Loucy (cell line): ENCODE results near the gene OR4D10.
"Not testable (repeated sequence)": the region's sequence is repeated elsewhere in the genome, so short reads cannot be mapped to it uniquely, and the experiment has no call there.

Experiments used
- H2AFZ ChIP-seq: fragments of 200-600 bp; sonication (generic); 2 replicates; pipeline ENCODE4 v1.6.0; 2016; ENCODE audit warnings: antibody characterized with exemption, mild to moderate bottlenecking, low read length, moderate library complexity
- H3F3A ChIP-seq: fragments of 200-600 bp; 2 replicates; pipeline ENCODE4 v1.6.0; 2016; ENCODE audit warnings: antibody characterized with exemption, low read depth, mild to moderate bottlenecking
- H3K27me3 ChIP-seq: fragments of 200-600 bp; sonication (generic); 2 replicates; pipeline ENCODE4 v1.6.1; 2014; ENCODE audit warnings: low read length, mild to moderate bottlenecking; ENCODE audit not compliant: insufficient read depth, poor library complexity, severe bottlenecking
- H3K36me3 ChIP-seq: fragments of 200-600 bp; sonication (generic); 2 replicates; pipeline ENCODE4 v1.6.1; 2016; ENCODE audit warnings: low read length; ENCODE audit not compliant: insufficient read depth
- H3K4me1 ChIP-seq: fragments of 200-600 bp; sonication (generic); 2 replicates; pipeline ENCODE4 v1.5.1; 2014; ENCODE audit warnings: low read length, mild to moderate bottlenecking; ENCODE audit not compliant: insufficient read depth, poor library complexity, severe bottlenecking
- H3K4me2 ChIP-seq: fragments of 200-600 bp; sonication (generic); 2 replicates; pipeline ENCODE4 v1.6.0; 2014; ENCODE audit warnings: antibody characterized with exemption, low read length, low read depth, mild to moderate bottlenecking; ENCODE audit not compliant: poor library complexity, severe bottlenecking
- H3K4me3 ChIP-seq: fragments of 200-600 bp; sonication (generic); 2 replicates; pipeline ENCODE4 v1.5.1; 2014; ENCODE audit warnings: low read length, mild to moderate bottlenecking, mixed read lengths; ENCODE audit not compliant: poor library complexity, severe bottlenecking
- H3K79me2 ChIP-seq: fragments of 200-600 bp; sonication (generic); 2 replicates; pipeline ENCODE4 v1.6.1; 2014; ENCODE audit warnings: low read length; ENCODE audit not compliant: insufficient read depth
- H3K9ac ChIP-seq: fragments of 200-600 bp; sonication (generic); 2 replicates; pipeline ENCODE4 v1.6.0; 2014; ENCODE audit warnings: mild to moderate bottlenecking, low read depth, low read length, moderate library complexity; ENCODE audit not compliant: poor library complexity, severe bottlenecking
- H3K9me2 ChIP-seq: fragments of 200-600 bp; sonication (generic); replicated peaks from 2 replicates; pipeline ENCODE4 v1.6.1; 2016; ENCODE audit warnings: low read depth, low read length, mixed read lengths
- H3K9me3 ChIP-seq: fragments of 200-600 bp; sonication (generic); 2 replicates; pipeline ENCODE4 v1.6.1; 2014; ENCODE audit warnings: mild to moderate bottlenecking, antibody characterized with exemption, low read length, low read depth; ENCODE audit not compliant: insufficient read depth
- H4K20me1 ChIP-seq: fragments of 200-600 bp; sonication (generic); 2 replicates; pipeline ENCODE4 v1.6.0; 2014; ENCODE audit warnings: antibody characterized with exemption, low read length, mild to moderate bottlenecking; ENCODE audit not compliant: insufficient read depth, poor library complexity, severe bottlenecking
- EZH2phosphoT487 ChIP-seq: fragments of 200-600 bp; IDR thresholded peaks from 2 replicates; pipeline ENCODE4 v1.6.1; 2018; ENCODE audit warnings: antibody characterized with exemption, mild to moderate bottlenecking, moderate library complexity, borderline replicate concordance
- TF ChIP-seq, protein P1 (sequence below): fragments of 200-600 bp; sonication (generic); conservative IDR thresholded peaks from 2 replicates; pipeline ENCODE4 v1.5.1; 2014; ENCODE audit warnings: mild to moderate bottlenecking, antibody characterized with exemption, low read length

Gene OR4D10

GRCh38 chr11:59436169-59436568 is 36.9 kb upstream of the OR4D10 start, which contains the start of gene OR5A1:
TSS of gene OR5A1 (plus strand) at chr11:59436469. CDS start at chr11:59443169, 6,700 bp downstream.
- TF ChIP-seq, protein P1, sequence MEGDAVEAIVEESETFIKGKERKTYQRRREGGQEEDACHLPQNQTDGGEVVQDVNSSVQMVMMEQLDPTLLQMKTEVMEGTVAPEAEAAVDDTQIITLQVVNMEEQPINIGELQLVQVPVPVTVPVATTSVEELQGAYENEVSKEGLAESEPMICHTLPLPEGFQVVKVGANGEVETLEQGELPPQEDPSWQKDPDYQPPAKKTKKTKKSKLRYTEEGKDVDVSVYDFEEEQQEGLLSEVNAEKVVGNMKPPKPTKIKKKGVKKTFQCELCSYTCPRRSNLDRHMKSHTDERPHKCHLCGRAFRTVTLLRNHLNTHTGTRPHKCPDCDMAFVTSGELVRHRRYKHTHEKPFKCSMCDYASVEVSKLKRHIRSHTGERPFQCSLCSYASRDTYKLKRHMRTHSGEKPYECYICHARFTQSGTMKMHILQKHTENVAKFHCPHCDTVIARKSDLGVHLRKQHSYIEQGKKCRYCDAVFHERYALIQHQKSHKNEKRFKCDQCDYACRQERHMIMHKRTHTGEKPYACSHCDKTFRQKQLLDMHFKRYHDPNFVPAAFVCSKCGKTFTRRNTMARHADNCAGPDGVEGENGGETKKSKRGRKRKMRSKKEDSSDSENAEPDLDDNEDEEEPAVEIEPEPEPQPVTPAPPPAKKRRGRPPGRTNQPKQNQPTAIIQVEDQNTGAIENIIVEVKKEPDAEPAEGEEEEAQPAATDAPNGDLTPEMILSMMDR: no peak
- no peak for TF ChIP-seq EZH2phosphoT487

GRCh38 chr11:59437770-59438169 is 35.3 kb upstream of the OR4D10 start:
- no peak overlapping the region for H3K4me3 ChIP-seq
- no peaks in the 10 kb centered on the region for H3F3A ChIP-seq
- no peaks in the 10 kb centered on the region for H3K9me3 ChIP-seq
- no peak overlapping the region for H2AFZ ChIP-seq
- TF ChIP-seq, protein P1: no peak
- TF ChIP-seq EZH2phosphoT487: no peak
- H3K4me1 ChIP-seq: no peaks in the 10 kb centered on the region
- H3K9me2 ChIP-seq: no peaks in the 10 kb centered on the region
- no peak overlapping the region for H3K9ac ChIP-seq
- no peak overlapping the region for H3K4me2 ChIP-seq
- H3K27me3 ChIP-seq: no peaks in the 10 kb centered on the region
- H3K36me3 ChIP-seq: no peaks in the 10 kb centered on the region
- H4K20me1 ChIP-seq: no peaks in the 10 kb centered on the region
- no peaks in the 10 kb centered on the region for H3K79me2 ChIP-seq

More at GRCh38 chr11:59436169-59436568, 36.9 kb upstream of the OR4D10 start, which contains the start of gene OR5A1:
- Histone ChIP-seq H3K27me3 (no peaks in the 10 kb centered on the region), H3K9ac (no peak within 1 kb of the TSS), H4K20me1 (no peaks in the 10 kb centered on the region), H3K36me3 (no peaks in the 10 kb centered on the region), H3K9me2 (no peaks in the 10 kb centered on the region), H3K4me2 (no peak within 1 kb of the TSS), H2AFZ (no peak within 1 kb of the TSS), H3F3A (no peaks in the 10 kb centered on the region), H3K4me3 (no peak within 1 kb of the TSS), H3K79me2 (no peaks in the 10 kb centered on the region), H3K4me1 (no peaks in the 10 kb centered on the region), H3K9me3 (no peaks in the 10 kb centered on the region)

GRCh38 chr11:59445624-59446023 is 27.5 kb upstream of the OR4D10 start:
- not testable (repeated sequence) for H3K27me3 ChIP-seq

DNA sequence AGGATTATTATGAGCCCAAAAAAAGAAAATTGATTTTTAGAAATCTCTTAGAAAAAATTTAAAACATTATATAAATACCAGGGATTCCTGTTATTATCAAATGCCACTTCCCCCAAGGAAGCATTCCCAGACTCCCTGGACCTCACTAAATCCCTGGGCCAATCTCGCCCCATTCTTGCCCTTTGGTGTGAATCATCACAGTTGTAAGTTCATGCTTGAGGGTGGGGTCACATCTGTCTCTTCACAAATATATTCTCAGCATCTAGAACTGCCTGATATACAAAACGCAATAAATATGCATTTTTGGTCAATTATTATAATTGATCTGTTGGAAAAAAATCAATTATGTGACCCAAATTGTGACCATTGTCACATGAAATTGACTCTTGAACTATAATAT is 24.6 kb upstream of the OR4D10 start:
- Histone ChIP-seq H3K27me3 (no peaks in the 10 kb centered on the region), H3K9ac (no peak overlapping the region), H3K9me3 (no peaks in the 10 kb centered on the region), H3K9me2 (no peaks in the 10 kb centered on the region), H3K4me3 (no peak overlapping the region), H3K4me2 (no peak overlapping the region), H3K79me2 (no peaks in the 10 kb centered on the region), H4K20me1 (no peaks in the 10 kb centered on the region), H3K36me3 (no peaks in the 10 kb centered on the region), H2AFZ (no peak overlapping the region), H3K4me1 (no peaks in the 10 kb centered on the region), H3F3A (no peaks in the 10 kb centered on the region)
- TF ChIP-seq, protein P1: no peak
- no peak for TF ChIP-seq EZH2phosphoT487

More at GRCh38 chr11:59445624-59446023, 27.5 kb upstream of the OR4D10 start:
- not testable (repeated sequence) for H3K4me2 ChIP-seq, H3F3A ChIP-seq, H3K4me1 ChIP-seq, H3K9me2 ChIP-seq, H3K4me3 ChIP-seq, H4K20me1 ChIP-seq, H3K79me2 ChIP-seq, H3K9ac ChIP-seq, H2AFZ ChIP-seq, H3K36me3 ChIP-seq, H3K9me3 ChIP-seq
